ENCODE measurements around the gene SLC35A2.

SLC35A2 gene

DNA sequence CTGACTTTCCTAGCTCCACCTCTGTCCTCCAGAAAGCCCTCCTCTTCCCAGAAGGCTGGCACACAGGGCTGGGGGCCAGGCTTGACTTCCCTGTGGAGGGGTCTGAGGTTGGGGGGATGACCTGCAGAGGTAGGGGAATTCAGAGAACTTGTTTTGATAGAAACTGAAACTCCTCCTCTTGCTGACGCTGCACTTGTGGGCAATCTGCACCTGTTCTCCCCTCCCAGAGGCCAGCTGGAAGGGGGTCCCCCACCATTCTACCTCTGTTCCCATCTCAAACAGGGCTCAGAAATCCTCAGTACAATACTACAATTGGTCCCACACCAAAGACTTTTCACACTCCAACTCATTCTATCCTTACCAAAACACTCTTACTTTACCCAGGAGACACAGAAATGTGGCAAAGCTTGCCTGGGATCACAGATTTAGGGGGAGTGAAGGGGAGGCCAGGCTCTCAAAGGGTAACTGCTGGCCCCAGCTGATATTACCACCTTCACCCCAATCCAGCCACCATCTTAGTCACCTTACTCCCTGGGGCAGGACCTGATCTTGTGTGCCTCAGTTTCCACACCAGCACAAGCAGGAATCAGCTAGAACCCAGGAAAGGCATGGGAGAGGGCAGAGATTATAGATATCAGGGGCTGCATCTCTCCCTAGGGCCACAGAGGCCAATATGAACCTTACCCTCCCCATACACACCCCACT lies 27.4 kb upstream of the SLC35A2 start:
- DNase-seq (ENCODE audit: low spot score in 2 of 2): peak in 1 of 2 donors; percentile 56
- no peaks in the 10 kb centered on the region for H3K27me3 Mint-ChIP-seq
- H3K4me1 Mint-ChIP-seq: peaks cover 87% of the 10 kb centered on the region
- H3K27ac Mint-ChIP-seq (ENCODE audit: low read depth): peak overlapping the region; percentile 95
- H3K4me3 Mint-ChIP-seq: peak overlapping the region; percentile 80
- H3K9me3 Mint-ChIP-seq: no peaks in the 10 kb centered on the region
- peaks cover 29% of the 10 kb centered on the region for H3K36me3 Mint-ChIP-seq (ENCODE audit: insufficient read depth)
- ATAC-seq (replicated peaks; ENCODE audit: extremely low read depth, poor library complexity, severe bottlenecking): peak; percentile 26

DNA sequence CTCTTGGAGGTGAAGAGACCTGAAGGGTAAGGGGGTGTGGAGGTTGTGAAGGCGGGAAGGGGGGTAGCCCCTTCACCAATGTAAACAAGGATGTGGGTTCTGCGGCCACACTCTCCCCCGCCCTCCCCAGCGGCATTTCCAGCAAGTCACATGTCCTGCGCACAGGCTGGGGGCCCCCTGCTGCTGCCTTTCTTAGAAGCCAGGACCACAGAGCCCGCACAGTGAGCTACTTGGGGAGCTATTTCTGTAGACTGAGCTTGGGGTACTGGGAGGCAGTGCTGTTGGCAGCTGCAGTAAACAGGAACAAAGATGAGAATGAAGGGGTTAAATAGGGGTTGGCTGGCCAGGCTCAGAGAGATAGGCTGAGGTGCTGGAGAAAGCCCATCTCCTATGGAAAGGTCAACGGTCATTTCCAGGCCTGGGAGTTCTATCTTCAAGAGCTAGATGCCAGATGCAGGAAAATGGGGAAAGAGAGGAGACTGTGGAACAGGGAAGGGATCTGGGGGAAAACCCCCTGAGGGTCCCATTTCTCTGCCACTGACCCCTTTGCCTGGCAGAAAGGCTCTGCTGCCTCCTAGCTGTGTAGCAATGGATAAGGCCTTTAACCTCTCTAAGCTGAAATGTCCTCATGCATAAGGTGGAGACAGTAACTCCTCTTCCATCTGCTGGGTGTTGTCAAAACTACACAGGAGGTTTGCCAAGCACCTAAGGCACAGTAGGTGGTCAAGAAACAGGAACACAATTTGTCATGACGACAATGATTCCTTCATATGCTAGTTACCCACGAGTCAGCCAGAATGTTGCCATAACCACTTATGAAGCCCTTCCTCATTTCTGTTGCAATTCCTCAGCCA lies 25.8 kb upstream of the SLC35A2 start:
- Mint-ChIP-seq H3K27ac (ENCODE audit: low read depth) (peak overlapping the region; percentile 95), H3K9me3 (no peaks in the 10 kb centered on the region), H3K36me3 (ENCODE audit: insufficient read depth) (peaks cover 35% of the 10 kb centered on the region), H3K4me3 (peak overlapping the region; percentile 80), H3K4me1 (peaks cover 75% of the 10 kb centered on the region), H3K27me3 (no peaks in the 10 kb centered on the region)
- ATAC-seq (replicated peaks; ENCODE audit: extremely low read depth, poor library complexity, severe bottlenecking): peak; percentile 82
- peak; percentile 61 to 84 for DNase-seq (ENCODE audit: low spot score in 2 of 2)

DNA sequence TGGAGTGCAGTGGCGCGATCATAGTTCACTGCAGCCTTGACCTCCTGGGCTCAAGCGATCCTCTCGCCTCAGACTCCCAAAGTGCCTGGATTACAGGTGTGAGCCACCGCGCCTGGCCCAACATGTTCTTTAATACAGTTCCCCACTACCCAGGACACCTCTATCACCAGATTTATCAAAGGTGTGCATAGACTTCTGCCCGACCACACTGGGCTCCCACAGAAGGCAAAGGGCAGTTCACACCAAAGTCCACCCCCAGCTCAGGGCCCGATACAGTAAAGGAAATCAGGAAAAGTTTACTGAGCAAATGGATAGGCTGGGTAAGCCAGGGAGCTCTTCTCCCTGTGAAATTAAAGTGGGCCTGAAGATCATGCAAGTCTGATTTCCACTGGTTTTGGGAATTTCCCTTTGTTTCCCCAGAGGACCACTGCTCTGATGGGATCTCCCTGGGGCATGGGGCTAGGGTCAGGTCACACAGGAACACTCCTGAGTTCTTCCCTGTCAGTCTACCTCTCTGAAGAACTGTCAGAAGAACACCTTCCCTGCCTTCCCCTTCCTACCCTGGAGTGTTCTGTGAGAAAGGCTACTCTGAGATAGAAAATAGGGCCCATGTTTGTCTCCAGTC lies 25.1 kb upstream of the SLC35A2 start:
- Mint-ChIP-seq H3K4me1 (peaks cover 68% of the 10 kb centered on the region), H3K36me3 (ENCODE audit: insufficient read depth) (peaks cover 36% of the 10 kb centered on the region), H3K27me3 (no peaks in the 10 kb centered on the region), H3K9me3 (no peaks in the 10 kb centered on the region), H3K4me3 (peak overlapping the region; percentile 80), H3K27ac (ENCODE audit: low read depth) (peak overlapping the region; percentile 95)
- no peak for DNase-seq (ENCODE audit: low spot score in 2 of 2)
- ATAC-seq (replicated peaks; ENCODE audit: extremely low read depth, poor library complexity, severe bottlenecking): no peak

DNA sequence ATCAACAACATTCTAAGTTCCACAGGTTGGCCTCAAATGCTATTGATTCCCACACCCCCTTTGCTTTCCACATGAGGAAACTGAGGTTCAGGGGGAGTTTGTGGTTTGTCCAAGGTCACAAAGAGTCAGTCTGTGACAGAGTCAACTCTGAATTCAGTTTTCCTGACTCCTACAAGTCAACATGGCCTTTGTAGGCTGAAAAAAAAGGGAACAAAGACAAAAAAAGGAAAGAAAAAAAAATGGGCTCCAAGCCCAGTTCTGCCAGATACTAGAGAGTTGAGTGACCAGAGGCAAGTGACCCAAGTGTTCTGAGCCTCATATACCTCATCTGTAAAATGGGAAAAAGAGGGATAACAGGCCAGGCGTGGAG lies 23.8 kb upstream of the SLC35A2 start:
- Mint-ChIP-seq H3K4me3 (no peak overlapping the region), H3K27ac (ENCODE audit: low read depth) (peak overlapping the region; percentile 46), H3K9me3 (no peaks in the 10 kb centered on the region), H3K27me3 (no peaks in the 10 kb centered on the region), H3K4me1 (peaks cover 59% of the 10 kb centered on the region), H3K36me3 (ENCODE audit: insufficient read depth) (peaks cover 38% of the 10 kb centered on the region)
- ATAC-seq (replicated peaks; ENCODE audit: extremely low read depth, poor library complexity, severe bottlenecking): no peak
- no peak for DNase-seq (ENCODE audit: low spot score in 2 of 2)

DNA sequence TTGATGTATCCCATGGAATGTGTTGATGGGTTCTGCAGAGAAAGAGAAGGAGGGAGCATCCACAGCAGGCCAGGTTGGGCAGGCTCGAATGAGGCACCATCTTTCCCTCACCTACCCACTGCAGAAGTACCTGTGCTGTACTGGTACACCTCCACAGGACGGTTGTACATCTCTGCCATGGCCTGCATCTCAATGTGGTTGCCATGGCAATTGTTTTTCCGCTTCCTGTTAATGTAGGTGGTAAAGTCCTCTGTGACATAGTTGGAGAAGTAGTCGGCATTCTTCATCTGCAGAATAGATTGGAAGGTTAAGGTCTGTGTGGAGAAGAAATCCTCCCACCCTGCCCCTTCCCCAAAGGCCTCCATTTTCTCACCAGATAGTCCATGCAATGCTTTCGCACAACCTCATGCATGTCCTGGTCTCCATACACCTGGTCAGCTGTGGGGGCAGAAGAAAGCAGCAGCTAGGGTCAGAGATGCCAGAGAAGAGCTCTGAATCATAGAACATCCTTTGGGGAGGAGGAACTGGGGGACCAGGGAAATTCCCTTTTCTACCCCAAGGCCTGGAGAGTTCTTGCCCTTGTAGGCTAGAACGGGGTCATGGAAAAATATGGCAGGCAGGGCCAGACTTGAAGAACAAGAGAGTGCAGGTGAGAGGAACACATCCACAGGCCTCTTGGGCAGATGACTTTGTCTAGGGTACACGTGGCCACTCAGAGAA lies 23.3 kb upstream of the SLC35A2 start:
- Mint-ChIP-seq H3K27me3 (no peaks in the 10 kb centered on the region), H3K36me3 (ENCODE audit: insufficient read depth) (peaks cover 39% of the 10 kb centered on the region), H3K4me1 (peaks cover 54% of the 10 kb centered on the region), H3K9me3 (no peaks in the 10 kb centered on the region), H3K4me3 (no peak overlapping the region), H3K27ac (ENCODE audit: low read depth) (peak overlapping the region; percentile 46)
- ATAC-seq (replicated peaks; ENCODE audit: extremely low read depth, poor library complexity, severe bottlenecking) (no peak), DNase-seq (ENCODE audit: low spot score in 2 of 2) (no peak)

DNA sequence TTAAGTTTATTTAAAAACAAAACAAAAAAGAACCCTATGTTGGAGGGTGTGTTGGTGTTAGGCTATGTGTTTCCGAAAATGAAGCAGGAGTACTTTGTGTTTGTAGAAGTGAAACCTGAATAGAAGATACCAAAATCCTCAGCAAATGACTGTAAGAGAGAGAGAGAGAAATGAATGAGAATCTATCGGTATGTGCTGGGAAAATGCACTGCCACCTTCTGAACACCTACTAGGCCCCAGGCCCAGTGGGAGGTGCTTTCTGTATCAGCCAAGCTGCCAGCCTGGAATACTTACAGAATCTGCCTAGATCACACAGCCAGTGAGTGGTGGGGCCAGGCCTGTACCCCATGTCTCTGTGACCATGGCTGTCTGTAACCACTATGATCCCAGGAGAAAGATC lies 22.3 kb upstream of the SLC35A2 start:
- ATAC-seq (replicated peaks; ENCODE audit: extremely low read depth, poor library complexity, severe bottlenecking) (no peak), DNase-seq (ENCODE audit: low spot score in 2 of 2) (no peak)
- no peak overlapping the region for H3K4me3 Mint-ChIP-seq
- peaks cover 44% of the 10 kb centered on the region for H3K4me1 Mint-ChIP-seq
- peak overlapping the region; percentile 46 for H3K27ac Mint-ChIP-seq (ENCODE audit: low read depth)
- peaks cover 39% of the 10 kb centered on the region for H3K36me3 Mint-ChIP-seq (ENCODE audit: insufficient read depth)
- no peaks in the 10 kb centered on the region for H3K9me3 Mint-ChIP-seq
- no peaks in the 10 kb centered on the region for H3K27me3 Mint-ChIP-seq

DNA sequence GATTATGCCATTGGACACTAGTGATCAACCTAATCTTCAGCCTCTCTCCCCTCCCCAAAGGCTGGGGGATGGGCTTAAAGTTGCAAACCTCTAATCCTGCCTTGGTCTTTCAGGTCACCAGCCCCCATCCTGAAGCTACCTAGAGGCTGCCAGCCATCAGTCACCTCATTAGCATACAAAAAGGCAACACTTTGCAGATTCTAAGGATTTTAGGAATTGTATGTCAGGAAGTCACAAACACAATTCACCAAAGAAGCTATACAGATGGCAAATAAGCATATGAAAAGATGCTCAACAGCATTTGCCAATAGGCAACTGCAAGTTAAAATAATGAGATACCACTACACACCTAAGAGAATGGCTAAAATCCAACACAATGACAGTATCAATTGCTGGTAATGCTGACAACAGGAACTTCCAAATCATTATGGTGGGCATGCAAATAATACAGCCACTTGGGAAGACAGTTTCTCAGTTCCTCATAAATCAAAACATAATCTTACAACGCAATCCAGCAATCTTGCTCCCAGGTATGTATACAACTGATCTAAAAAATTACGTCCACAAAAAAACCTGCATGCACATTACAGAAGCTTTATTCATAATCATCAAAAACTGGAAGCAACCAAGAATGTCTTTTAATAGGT lies 16.4 kb upstream of the SLC35A2 start:
- H3K27ac Mint-ChIP-seq (ENCODE audit: low read depth): no peak overlapping the region
- no peak overlapping the region for H3K4me3 Mint-ChIP-seq
- ATAC-seq (replicated peaks; ENCODE audit: extremely low read depth, poor library complexity, severe bottlenecking): no peak

DNA sequence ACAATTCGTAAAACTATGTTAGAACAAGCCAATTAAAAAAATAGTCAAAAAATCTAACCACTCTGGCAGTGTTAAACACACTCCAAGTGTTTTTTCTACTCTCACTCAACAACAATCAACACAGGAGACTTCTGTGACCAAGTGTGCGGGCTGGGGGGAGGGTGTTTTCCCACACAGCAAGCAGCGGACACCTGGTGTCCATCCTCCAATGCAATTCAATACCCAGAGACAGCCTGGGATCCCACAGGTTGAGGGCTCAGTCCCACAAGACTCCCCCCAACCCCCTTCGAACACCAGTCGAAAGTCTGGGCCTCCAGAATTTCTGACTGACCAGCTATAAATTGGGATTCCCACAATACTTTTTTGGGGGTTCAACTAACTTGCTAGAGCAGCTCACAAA lies 15.7 kb upstream of the SLC35A2 start:
- DNase-seq (ENCODE audit: low spot score in 2 of 2) (no peak), ATAC-seq (replicated peaks; ENCODE audit: extremely low read depth, poor library complexity, severe bottlenecking) (no peak)
- H3K27ac Mint-ChIP-seq (ENCODE audit: low read depth): no peak overlapping the region
- no peak overlapping the region for H3K4me3 Mint-ChIP-seq
- H3K4me1 Mint-ChIP-seq: peaks cover 8% of the 10 kb centered on the region
- no peaks in the 10 kb centered on the region for H3K9me3 Mint-ChIP-seq
- no peaks in the 10 kb centered on the region for H3K27me3 Mint-ChIP-seq
- H3K36me3 Mint-ChIP-seq (ENCODE audit: insufficient read depth): peaks cover 28% of the 10 kb centered on the region

More for the DNA sequence above, 16.4 kb upstream of the SLC35A2 start:
- Mint-ChIP-seq H3K36me3 (ENCODE audit: insufficient read depth) (peaks cover 29% of the 10 kb centered on the region), H3K9me3 (no peaks in the 10 kb centered on the region), H3K4me1 (peaks cover 8% of the 10 kb centered on the region), H3K27me3 (no peaks in the 10 kb centered on the region)
- DNase-seq (ENCODE audit: low spot score in 2 of 2): no peak

DNA sequence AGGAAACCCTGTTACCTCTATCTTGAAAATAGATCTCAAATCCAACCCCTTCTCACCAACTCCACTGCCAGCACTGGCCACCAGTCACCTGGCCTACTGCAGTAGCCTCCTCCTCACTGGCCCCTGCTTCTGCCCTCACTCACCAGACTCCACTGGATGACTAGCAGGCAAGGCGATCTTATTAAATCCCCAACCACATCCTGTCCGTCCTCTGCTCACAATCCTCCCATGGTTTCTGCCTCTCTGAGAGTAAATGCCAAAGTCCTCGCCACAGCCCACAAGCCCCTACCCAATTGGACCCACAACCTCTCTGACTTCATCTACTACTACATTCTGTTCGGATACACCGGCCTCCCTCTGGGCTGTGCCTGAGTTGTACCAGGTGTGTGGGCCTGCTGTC lies 12.8 kb upstream of the SLC35A2 start:
- no peaks in the 10 kb centered on the region for H3K9me3 Mint-ChIP-seq
- ATAC-seq (replicated peaks; ENCODE audit: extremely low read depth, poor library complexity, severe bottlenecking): no peak

DNA sequence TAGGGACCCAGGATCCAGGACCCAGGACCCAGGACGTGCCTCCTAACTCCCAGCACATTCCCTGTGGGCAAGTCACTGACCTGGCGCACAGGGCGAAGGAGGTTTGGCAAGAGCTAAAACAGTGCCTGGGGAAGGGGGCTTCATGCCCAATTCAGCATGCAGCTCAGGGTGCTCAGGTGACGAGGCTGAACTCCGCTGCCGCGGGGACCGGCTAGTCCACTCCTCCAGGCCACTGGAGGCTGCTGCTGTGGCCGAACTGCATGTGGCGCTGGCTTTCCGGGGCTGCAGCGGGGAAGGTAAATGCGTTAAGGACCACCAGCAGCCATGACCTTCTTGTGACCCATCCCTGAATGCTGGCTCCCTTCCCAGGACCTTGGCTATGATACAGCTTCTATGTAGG lies 12.3 kb upstream of the SLC35A2 start:
- H3K36me3 Mint-ChIP-seq (ENCODE audit: insufficient read depth): peaks cover 33% of the 10 kb centered on the region
- no peak overlapping the region for H3K4me3 Mint-ChIP-seq
- DNase-seq (ENCODE audit: low spot score in 2 of 2) (no peak), ATAC-seq (replicated peaks; ENCODE audit: extremely low read depth, poor library complexity, severe bottlenecking) (no peak)
- H3K27me3 Mint-ChIP-seq: no peaks in the 10 kb centered on the region
- H3K27ac Mint-ChIP-seq (ENCODE audit: low read depth): peak overlapping the region; percentile 8
- no peaks in the 10 kb centered on the region for H3K9me3 Mint-ChIP-seq
- peaks cover 24% of the 10 kb centered on the region for H3K4me1 Mint-ChIP-seq

More for the DNA sequence above, 12.8 kb upstream of the SLC35A2 start:
- Mint-ChIP-seq H3K4me3 (no peak overlapping the region), H3K27ac (ENCODE audit: low read depth) (peak overlapping the region; percentile 8), H3K36me3 (ENCODE audit: insufficient read depth) (peaks cover 29% of the 10 kb centered on the region), H3K27me3 (no peaks in the 10 kb centered on the region), H3K4me1 (peaks cover 24% of the 10 kb centered on the region)
- no peak for DNase-seq (ENCODE audit: low spot score in 2 of 2)

DNA sequence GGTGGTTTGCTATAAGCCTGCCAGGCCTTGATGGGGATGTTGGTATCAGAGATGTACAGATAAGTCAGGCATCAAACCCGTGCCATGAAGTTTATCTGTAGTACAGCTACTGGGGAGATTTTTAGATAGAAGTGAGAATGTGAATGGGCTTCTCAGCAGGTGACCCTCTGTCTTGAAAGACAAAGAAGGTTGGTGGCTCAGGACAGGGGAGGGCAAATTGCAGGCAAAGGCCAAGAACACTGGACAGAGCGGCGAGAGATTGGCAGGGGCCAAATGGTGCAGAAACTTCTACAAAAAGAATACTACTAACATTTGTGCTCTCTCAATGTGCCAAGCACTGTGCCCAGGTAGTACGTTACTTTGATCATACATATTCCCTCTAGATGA lies 9.3 kb upstream of the SLC35A2 start:
- Mint-ChIP-seq H3K9me3 (no peaks in the 10 kb centered on the region), H3K4me1 (peaks cover 31% of the 10 kb centered on the region), H3K27ac (ENCODE audit: low read depth) (peak overlapping the region; percentile 97), H3K36me3 (ENCODE audit: insufficient read depth) (peaks cover 55% of the 10 kb centered on the region), H3K4me3 (peak overlapping the region; percentile 90), H3K27me3 (no peaks in the 10 kb centered on the region)
- ATAC-seq (replicated peaks; ENCODE audit: extremely low read depth, poor library complexity, severe bottlenecking) (no peak), DNase-seq (ENCODE audit: low spot score in 2 of 2) (no peak)

Measured in central memory CD8-positive, alpha-beta T cell (primary cell).